ENCODE data around the gene TNFRSF25.

TNFRSF25 gene

GRCh38 chr1:6420454-6421042, 45.4 kb downstream of the TNFRSF25 start:
- H3K27ac ChIP-seq (replicated peaks) = no peak overlapping the region
- DNase-seq (ENCODE audit: low read depth in 1 of 2, low spot score in 1 of 2) = no peak
- H3K4me3 ChIP-seq (replicated peaks; ENCODE audit: insufficient read depth, low read length) = no peak overlapping the region
- TF ChIP-seq POLR2AphosphoS5 (IDR thresholded peaks at IDR 0.05; ENCODE audit: low read depth) (no peak), REST (IDR thresholded peaks at IDR 0.05; ENCODE audit: insufficient replicate concordance, low read depth) (peak; percentile 62)
- peaks cover 71% of the 10 kb centered on the region for H3K27me3 ChIP-seq (ENCODE audit: insufficient read depth, poor library complexity, severe bottlenecking)

GRCh38 chr1:6419804-6420453, 46.0 kb downstream of the TNFRSF25 start, which contains the start of gene HES2:
Gene HES2 (minus strand): TSS chr1:6419919. CDS start chr1:6419820, 99 bp downstream.
- TF ChIP-seq CTCF (IDR thresholded peaks at IDR 0.05; ENCODE audit: insufficient read depth, low read length) = no peak
- TF ChIP-seq GABPA (IDR thresholded peaks at IDR 0.05; ENCODE audit: low read depth) = no peak
- no peak for TF ChIP-seq POLR2AphosphoS5 (IDR thresholded peaks at IDR 0.05; ENCODE audit: low read depth)
- no peak for TF ChIP-seq SPI1 (IDR thresholded peaks at IDR 0.05; ENCODE audit: borderline replicate concordance, low read depth)
- no peak for TF ChIP-seq REST (IDR thresholded peaks at IDR 0.05; ENCODE audit: insufficient replicate concordance, low read depth)
- DNase-seq (ENCODE audit: low read depth in 1 of 2, low spot score in 1 of 2) = no peak
- Histone ChIP-seq H3K4me3 (replicated peaks; ENCODE audit: insufficient read depth, low read length) (no peak within 1 kb of the TSS), H3K27me3 (ENCODE audit: insufficient read depth, poor library complexity, severe bottlenecking) (peaks cover 65% of the 10 kb centered on the region), H3K27ac (replicated peaks) (no peak within 1 kb of the TSS)

- no peak overlapping the region for H3K27ac ChIP-seq (replicated peaks)
- no peak for DNase-seq (ENCODE audit: low read depth in 1 of 2, low spot score in 1 of 2)
- peaks cover 69% of the 10 kb centered on the region for H3K27me3 ChIP-seq (ENCODE audit: insufficient read depth, poor library complexity, severe bottlenecking)
- no peak for TF ChIP-seq CTCF (IDR thresholded peaks at IDR 0.05; ENCODE audit: insufficient read depth, low read length)
- TF ChIP-seq GABPA (IDR thresholded peaks at IDR 0.05; ENCODE audit: low read depth) = no peak
- TF ChIP-seq POLR2AphosphoS5 (IDR thresholded peaks at IDR 0.05; ENCODE audit: low read depth) = no peak
- no peak for TF ChIP-seq SPI1 (IDR thresholded peaks at IDR 0.05; ENCODE audit: borderline replicate concordance, low read depth)
- no peak for TF ChIP-seq REST (IDR thresholded peaks at IDR 0.05; ENCODE audit: insufficient replicate concordance, low read depth)
- H3K4me3 ChIP-seq (replicated peaks; ENCODE audit: insufficient read depth, low read length) = no peak overlapping the region
These were observed 46.6 kb downstream of the TNFRSF25 start for GRCh38 chr1:6419397-6419803.

Data from HL-60 (cell line).